Cerebellar nuclear complex (tissue), 1 donor: ENCODE measurements around the gene HERPUD1.

Experiments used
- DNase-seq, 2 experiments: peaks; one replicate each; lab custom pipeline; 2025; lab: John Stamatoyannopoulos, UW

HERPUD1 gene

GRCh38 chr16:56935201-56935600 is 3.3 kb downstream of the HERPUD1 start:
- DNase-seq, result no peak

DNA sequence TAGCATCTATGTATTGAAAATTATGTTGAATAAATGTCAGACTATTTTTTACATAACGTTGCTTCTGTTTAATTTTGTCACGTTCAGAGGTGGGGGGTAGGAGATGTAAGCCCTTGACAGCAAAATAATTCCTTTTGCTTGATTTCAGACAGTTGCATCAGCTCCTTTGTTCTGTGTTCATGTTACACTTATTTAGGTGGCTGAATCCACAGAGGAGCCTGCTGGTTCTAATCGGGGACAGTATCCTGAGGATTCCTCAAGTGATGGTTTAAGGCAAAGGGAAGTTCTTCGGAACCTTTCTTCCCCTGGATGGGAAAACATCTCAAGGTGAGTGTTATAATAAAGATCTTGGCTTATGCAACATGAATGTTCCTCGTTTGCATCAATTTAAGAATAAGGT is 4.5 kb downstream of the HERPUD1 start:
- no peak for DNase-seq

DNA sequence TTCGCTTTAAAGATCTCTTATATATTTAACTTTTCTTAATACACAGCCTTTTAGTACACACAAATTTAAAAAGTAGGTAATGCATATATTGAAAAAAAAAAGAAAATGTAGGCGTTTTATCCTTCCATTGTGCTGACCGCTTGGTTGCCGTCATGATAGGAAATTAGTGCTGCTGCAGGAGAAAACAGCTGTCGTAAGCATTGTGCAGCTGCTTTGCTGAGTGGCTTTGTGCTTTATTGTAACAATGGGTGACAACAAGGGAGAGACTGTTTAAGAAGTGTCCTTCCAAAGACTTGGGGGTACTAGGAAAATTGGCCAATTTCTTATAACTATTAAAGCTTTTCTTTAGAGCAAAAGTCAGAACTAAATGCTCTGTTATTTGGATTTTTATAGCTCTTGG is 5.0 kb downstream of the HERPUD1 start:
- no peak for DNase-seq

DNA sequence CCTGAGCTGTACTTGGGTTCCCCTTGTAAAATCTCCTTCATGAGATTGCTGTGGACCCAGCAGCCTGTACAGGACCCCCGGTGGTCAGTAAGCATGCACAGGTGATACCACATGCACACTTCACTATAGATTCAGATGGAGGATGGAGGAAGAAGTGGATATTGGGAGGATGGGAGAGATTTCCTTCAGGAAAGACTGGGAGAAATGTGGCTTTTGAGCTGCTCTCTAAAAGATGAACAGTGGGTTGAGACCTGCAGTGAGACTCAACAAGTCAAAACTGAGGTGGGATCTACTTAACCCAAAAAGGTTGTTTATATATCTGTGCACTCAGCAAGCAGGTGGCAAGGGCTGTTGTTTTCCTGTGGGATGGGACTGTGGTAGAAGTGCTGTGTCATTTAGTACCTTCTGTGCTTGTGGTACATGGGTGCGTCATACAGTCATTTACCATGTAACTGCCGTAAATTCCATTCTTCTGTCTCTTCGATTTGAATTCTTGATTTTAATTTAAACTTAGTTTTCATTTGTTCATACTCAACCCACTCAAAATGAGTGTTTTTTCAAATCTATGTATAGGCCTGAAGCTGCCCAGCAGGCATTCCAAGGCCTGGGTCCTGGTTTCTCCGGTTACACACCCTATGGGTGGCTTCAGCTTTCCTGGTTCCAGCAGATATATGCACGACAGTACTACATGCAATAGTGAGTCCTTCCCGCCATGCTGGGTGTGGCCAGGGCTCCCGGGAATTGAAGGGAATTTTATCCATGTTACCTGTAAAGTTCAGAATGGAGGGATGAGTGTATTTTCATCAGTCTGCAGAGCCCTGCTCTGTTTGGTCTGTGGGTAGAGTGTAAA is 6.9 kb downstream of the HERPUD1 start:
- no peak for DNase-seq

DNA sequence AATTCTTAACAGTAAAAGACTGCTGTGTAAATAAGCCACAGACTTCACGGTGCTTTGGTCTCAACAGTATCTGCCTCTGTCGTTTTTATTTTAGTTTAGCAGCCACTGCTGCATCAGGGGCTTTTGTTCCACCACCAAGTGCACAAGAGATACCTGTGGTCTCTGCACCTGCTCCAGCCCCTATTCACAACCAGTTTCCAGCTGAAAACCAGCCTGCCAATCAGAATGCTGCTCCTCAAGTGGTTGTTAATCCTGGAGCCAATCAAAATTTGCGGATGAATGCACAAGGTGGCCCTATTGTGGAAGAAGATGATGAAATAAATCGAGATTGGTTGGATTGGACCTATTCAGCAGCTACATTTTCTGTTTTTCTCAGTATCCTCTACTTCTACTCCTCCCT is 7.9 kb downstream of the HERPUD1 start:
- DNase-seq, result no peak

DNA sequence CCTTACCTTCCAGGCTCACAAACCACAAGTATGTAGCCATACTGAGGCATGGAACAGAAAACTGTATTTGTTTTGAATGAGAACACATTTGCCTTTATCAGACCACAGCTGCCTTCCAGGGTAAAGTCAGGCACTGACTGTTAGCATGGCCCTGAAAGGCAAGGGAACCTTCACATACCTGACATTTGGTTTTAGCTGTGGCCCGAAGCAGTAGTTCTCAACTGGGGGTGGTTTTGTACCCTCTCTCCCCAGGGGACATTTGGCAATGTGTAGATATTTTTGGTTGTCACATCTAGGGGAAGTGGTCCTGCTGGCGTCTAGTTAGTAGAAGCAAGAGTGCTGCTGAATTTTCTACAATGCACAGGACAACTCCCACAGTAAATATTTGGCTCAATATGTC is 9.2 kb downstream of the HERPUD1 start:
- DNase-seq, result no peak

GRCh38 chr16:56941856-56942331 is 10.0 kb downstream of the HERPUD1 start:
- no peak for DNase-seq

DNA sequence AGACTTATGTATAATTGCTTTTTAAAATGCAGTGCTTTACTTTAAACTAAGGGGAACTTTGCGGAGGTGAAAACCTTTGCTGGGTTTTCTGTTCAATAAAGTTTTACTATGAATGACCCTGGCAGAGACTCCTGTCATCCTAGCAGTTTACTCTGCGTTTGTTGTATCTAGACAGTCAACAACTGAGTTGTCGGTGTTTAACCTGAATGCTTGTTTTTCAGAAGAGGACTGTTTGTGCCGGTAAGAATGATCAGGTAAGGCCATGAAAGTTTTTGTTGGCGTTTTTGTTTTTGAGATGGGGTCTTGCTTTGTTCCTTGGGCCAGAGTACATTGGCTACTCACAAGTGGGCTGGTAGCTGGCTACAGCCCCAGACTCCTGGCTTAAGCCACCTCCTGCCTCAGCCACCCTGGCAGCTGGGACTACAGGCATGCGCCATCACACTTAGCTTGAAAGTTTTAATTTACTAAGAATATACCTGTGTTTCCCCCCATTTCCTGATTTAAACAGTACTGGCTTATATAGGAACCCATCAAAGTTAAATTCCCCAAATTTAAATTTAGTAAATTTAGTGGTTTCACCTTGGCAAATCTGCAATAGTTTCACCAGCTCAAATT is 11.9 kb downstream of the HERPUD1 start:
- no peak for DNase-seq

GRCh38 chr16:56944954-56945839 is 13.3 kb downstream of the HERPUD1 start:
- DNase-seq, result no peak

GRCh38 chr16:56945847-56946527 is 14.0 kb downstream of the HERPUD1 start:
- DNase-seq, result no peak

DNA sequence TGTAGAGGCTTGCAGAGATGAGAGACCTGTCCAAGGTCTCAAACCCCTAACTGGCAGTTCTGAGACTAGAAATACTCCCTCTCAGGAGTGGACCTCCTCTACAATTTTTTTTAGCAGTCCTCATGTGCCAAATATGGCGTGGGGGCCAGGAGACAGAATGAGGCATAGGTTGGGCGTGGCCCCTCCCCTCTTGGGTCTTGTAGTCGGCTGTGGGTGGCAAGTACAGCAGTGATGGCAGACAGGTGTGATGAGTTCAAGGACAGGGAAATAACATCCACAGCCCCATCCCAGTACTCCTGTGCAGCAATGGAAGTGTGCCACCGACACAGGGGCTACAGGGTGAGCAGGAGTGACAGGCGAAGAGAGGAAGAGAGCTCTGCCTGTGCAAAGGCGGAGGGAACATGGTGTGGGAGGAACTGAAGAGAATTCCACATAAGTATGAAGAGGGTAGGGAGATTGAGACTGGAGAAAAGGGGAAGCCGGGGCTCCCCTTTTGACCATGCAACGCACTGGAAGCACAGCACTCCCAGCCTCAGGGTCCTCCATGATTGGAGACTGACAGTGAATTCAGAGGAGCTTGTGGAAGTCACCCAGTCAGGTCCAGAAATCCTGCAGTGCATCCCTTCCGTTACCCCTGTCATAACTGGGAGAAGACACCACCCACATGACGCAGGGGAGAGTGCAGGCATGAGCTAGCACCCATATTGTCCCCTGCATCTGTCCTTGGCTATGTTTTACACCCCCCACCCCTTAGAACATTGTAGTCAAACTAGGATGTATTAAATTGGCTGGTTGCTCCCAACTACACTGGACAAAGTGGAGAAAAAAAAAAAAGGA is 15.0 kb downstream of the HERPUD1 start:
- no peak for DNase-seq

GRCh38 chr16:56947604-56947995 is 15.7 kb downstream of the HERPUD1 start:
- DNase-seq, result no peak

- DNase-seq, result no peak
Observed at GRCh38 chr16:56948234-56948633, 16.3 kb downstream of the HERPUD1 start.

- no peak for DNase-seq
Observed at GRCh38 chr16:56950051-56950450, 18.1 kb downstream of the HERPUD1 start.

DNA sequence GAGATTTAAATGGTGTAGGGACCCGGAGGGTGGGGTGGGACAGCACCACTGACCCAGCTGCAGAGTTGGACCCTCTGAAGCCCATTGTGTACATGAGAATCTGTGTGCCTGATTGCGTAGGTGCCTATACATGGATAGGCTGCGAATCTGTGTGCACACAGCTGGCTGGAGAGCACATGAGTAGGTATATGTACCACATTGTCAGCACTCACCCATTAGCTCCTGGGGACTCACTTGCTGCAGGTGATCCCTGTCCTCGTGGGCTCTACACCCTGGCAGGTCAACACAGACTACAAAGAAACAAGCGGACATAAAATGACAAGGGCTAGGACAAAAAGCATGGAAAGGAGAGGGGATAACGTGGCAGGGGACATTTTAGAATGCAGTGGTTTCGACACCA is 18.5 kb downstream of the HERPUD1 start:
- DNase-seq, result no peak

GRCh38 chr16:56950881-56951771 is 19.2 kb downstream of the HERPUD1 start:
- DNase-seq, result no peak

GRCh38 chr16:56953006-56953405 is 21.1 kb downstream of the HERPUD1 start:
- no peak for DNase-seq

GRCh38 chr16:56956076-56956475 is 24.1 kb downstream of the HERPUD1 start:
- DNase-seq, result no peak

- DNase-seq, result no peak
Observed at GRCh38 chr16:56956756-56957155, 24.8 kb downstream of the HERPUD1 start.
